Keratinocyte (primary cell): ENCODE results near the gene MYOZ2. TPM values are rescaled to one million over a fixed set of nuclear protein-coding genes. Genes with fewer than 3 reads are reported as not detected.
A peak's percentile ranks its signal among the peaks of the same experiment; 100 is the strongest.

Source experiments
- DNase-seq: peaks from one replicate; pipeline ENCODE4 v3.0.0-alpha.2; 2011; ENCODE audit warnings: low read depth, missing footprints, low spot score
- FAIRE-seq: peaks from 2 replicates; lab custom pipeline; 2011; peaks lifted over from hg19 to GRCh38; lab: Jason Lieb, UNC
- H2AFZ ChIP-seq: 2 replicates; pipeline ENCODE4 v1.6.0; 2012; ENCODE audit warnings: low read length, control low read depth, inconsistent platforms; ENCODE audit not compliant: control insufficient read depth
- H3K27ac ChIP-seq: 2 replicates; pipeline ENCODE4 v1.5.1; 2011; ENCODE audit warnings: low read length; ENCODE audit not compliant: control insufficient read depth, insufficient read depth
- H3K27me3 ChIP-seq: 3 replicates; pipeline ENCODE4 v1.6.0; 2011; ENCODE audit warnings: low read length; ENCODE audit not compliant: control insufficient read depth, insufficient read depth; ENCODE audit errors: extremely low read depth
- H3K36me3 ChIP-seq, 2 experiments: 2 replicates in 1 of 2; 3 replicates in 1 of 2; pipeline ENCODE4 v1.5.1; 2011; ENCODE audit warnings: low read length in 2 of 2, mild to moderate bottlenecking in 1 of 2; ENCODE audit not compliant: control insufficient read depth in 2 of 2, insufficient read depth in 2 of 2; ENCODE audit errors: extremely low read depth in 1 of 2
- H3K4me1 ChIP-seq: 3 replicates; pipeline ENCODE4 v1.5.1; 2011; ENCODE audit warnings: low read length; ENCODE audit not compliant: control insufficient read depth, insufficient read depth; ENCODE audit errors: extremely low read depth
- H3K4me2 ChIP-seq: 3 replicates; pipeline ENCODE4 v1.6.0; 2011; ENCODE audit warnings: low read depth, low read length; ENCODE audit not compliant: control insufficient read depth, insufficient read depth; ENCODE audit errors: extremely low read depth
- H3K4me3 ChIP-seq, 3 experiments: fragments of 200-600 bp in 1 of 3; sonication (generic) in 1 of 3; 2 replicates in 2 of 3; 3 replicates in 1 of 3; pipeline ENCODE4 v1.5.1; 2011 to 2016; ENCODE audit warnings: low read length in 3 of 3, mild to moderate bottlenecking in 3 of 3, control low read depth in 2 of 3, inconsistent platforms in 1 of 3, low read depth in 1 of 3, mixed read lengths in 1 of 3, mixed run types in 1 of 3, moderate library complexity in 1 of 3; ENCODE audit not compliant: control insufficient read depth in 2 of 3, insufficient read depth in 2 of 3; ENCODE audit errors: extremely low read depth in 1 of 3
- H3K79me2 ChIP-seq: 2 replicates; pipeline ENCODE4 v1.6.0; 2012; ENCODE audit warnings: low read length; ENCODE audit not compliant: control insufficient read depth, insufficient read depth
- H3K9ac ChIP-seq: 3 replicates; pipeline ENCODE4 v1.6.0; 2011; ENCODE audit warnings: low read length; ENCODE audit not compliant: control insufficient read depth, insufficient read depth; ENCODE audit errors: extremely low read depth
- H3K9me1 ChIP-seq: 3 replicates; pipeline ENCODE4 v1.6.0; 2011; ENCODE audit warnings: low read length; ENCODE audit not compliant: control insufficient read depth, insufficient read depth; ENCODE audit errors: extremely low read depth
- H3K9me3 ChIP-seq: 2 replicates; pipeline ENCODE4 v1.5.1; 2012; ENCODE audit warnings: low read depth, low read length; ENCODE audit not compliant: control insufficient read depth
- H4K20me1 ChIP-seq: 3 replicates; pipeline ENCODE4 v1.6.0; 2011; ENCODE audit warnings: low read length; ENCODE audit not compliant: control insufficient read depth, insufficient read depth; ENCODE audit errors: extremely low read depth
- EZH2 ChIP-seq: IDR thresholded peaks from one replicate; pipeline ENCODE4 v1.6.1; 2012; ENCODE audit warnings: inconsistent platforms, mild to moderate bottlenecking, low read length, moderate library complexity
- dilution Hi-C: fragments of 300-500 bp; cut with MboI; formaldehyde crosslinking; loops from one replicate; pipeline ENCODE4 v1.7.0; 2020; ENCODE audit warnings: low sequenced_read_pairs; ENCODE audit not compliant: extremely low pct_ligation_motif_present
- polyA plus RNA-seq, 5 experiments: library from polyadenylated mRNA; depleted of rRNA in 3 of 5; stranded (reverse) in 3 of 5; stranded (forward) in 1 of 5; unstranded in 1 of 5; fragments of >200 nt; gene quantifications; 1 replicate in 1 of 5; 2 replicates in 3 of 5; 3 replicates in 1 of 5; pipeline versions ENCODE4 v1.2.1 to v1.2.3, GENCODE V29; 2011 to 2012; ENCODE audit warnings: missing spikeins in 2 of 5, low read depth in 1 of 5, low replicate concordance in 1 of 5
- TF ChIP-seq, protein P1 (sequence below), 3 experiments: IDR thresholded peaks in 1 of 3; conservative IDR thresholded peaks in 1 of 3; optimal IDR thresholded peaks in 1 of 3; 2 replicates in 2 of 3; 3 replicates in 1 of 3; pipeline versions ENCODE3 to v1.5.1; 2011; ENCODE audit warnings: low read length in 3 of 3, mild to moderate bottlenecking in 3 of 3, moderate library complexity in 2 of 3, control low read depth in 1 of 3, inconsistent platforms in 1 of 3; ENCODE audit not compliant: insufficient read depth in 2 of 3; ENCODE audit errors: extremely low read depth in 1 of 3

Gene MYOZ2
- polyA plus RNA-seq, 1 donor (not counting 4 experiments of a cell fraction or from before 2014, with no cell fraction given), result not detected

DNA sequence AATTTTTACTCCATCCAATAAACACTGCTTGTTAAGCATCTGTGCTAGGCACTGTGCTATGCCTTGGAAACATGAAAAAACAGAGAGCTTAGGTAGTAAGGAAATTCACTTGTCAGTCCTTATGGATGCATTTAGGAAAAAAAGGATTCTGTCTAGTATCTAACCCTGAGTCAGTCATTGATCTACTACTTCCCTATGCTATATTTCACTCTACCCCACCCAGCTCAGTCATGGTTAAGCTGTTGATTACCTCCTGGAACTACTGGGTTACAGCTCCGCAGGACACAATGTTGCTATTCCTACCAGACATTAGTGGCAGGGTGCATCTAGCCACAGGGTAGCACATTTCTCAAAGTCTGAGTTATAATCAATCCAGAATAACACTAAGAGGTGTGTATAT, 74.0 kb downstream of the MYOZ2 start:
- dilution Hi-C loops, result no loop called here
- no peaks in the 10 kb centered on the region for H3K27me3 ChIP-seq
- peak overlapping the region in 2 of 3 experiments; percentile 2 to 26 for H3K4me3 ChIP-seq
- H3K27ac ChIP-seq, result peak overlapping the region; percentile 99
- H3K9ac ChIP-seq, result peak overlapping the region; percentile 65
- H3K9me1 ChIP-seq, result no peaks in the 10 kb centered on the region
- H3K4me1 ChIP-seq, result peaks cover 36% of the 10 kb centered on the region
- peak overlapping the region; percentile 16 for H2AFZ ChIP-seq
- H3K79me2 ChIP-seq, result peaks cover 23% of the 10 kb centered on the region
- no peaks in the 10 kb centered on the region for H4K20me1 ChIP-seq
- DNase-seq (no peak), FAIRE-seq (peak; percentile 23)
- H3K36me3 ChIP-seq, result no peaks in the 10 kb centered on the region
- peak overlapping the region; percentile 81 for H3K4me2 ChIP-seq
- TF ChIP-seq, protein P1, sequence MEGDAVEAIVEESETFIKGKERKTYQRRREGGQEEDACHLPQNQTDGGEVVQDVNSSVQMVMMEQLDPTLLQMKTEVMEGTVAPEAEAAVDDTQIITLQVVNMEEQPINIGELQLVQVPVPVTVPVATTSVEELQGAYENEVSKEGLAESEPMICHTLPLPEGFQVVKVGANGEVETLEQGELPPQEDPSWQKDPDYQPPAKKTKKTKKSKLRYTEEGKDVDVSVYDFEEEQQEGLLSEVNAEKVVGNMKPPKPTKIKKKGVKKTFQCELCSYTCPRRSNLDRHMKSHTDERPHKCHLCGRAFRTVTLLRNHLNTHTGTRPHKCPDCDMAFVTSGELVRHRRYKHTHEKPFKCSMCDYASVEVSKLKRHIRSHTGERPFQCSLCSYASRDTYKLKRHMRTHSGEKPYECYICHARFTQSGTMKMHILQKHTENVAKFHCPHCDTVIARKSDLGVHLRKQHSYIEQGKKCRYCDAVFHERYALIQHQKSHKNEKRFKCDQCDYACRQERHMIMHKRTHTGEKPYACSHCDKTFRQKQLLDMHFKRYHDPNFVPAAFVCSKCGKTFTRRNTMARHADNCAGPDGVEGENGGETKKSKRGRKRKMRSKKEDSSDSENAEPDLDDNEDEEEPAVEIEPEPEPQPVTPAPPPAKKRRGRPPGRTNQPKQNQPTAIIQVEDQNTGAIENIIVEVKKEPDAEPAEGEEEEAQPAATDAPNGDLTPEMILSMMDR (optimal IDR thresholded peaks at IDR 0.05 in 1 of 3, IDR thresholded peaks at IDR 0.05 in 1 of 3, conservative IDR thresholded peaks at IDR 0.05 in 1 of 3; ENCODE audit: extremely low read depth in 1 of 3, insufficient read depth in 2 of 3, low read length in 3 of 3), result no peak
- H3K9me3 ChIP-seq, result no peaks in the 10 kb centered on the region

DNA sequence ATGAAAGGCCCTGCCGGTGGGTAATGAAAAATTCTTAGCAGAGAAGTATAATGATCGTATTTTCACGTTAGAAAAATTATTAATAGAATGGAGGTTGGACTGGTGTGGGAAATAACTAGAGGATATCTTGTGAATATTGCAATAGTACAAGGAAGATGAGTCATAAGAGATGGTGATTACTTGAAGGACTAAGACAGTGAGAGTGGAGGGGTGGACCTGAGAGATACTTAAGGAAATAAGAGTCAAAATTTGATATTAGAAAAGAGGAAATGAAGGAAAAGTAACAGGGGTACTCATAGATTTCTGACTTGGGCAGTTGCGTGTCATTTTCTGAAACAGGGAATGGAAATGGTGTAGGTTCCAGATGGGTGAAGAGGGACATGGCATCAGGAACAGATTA, 75.1 kb downstream of the MYOZ2 start:
- Histone ChIP-seq H4K20me1 (no peaks in the 10 kb centered on the region), H3K27me3 (no peaks in the 10 kb centered on the region), H3K9ac (no peak overlapping the region), H3K9me3 (no peaks in the 10 kb centered on the region), H3K36me3 (no peaks in the 10 kb centered on the region), H3K4me2 (peak overlapping the region; percentile 81), H2AFZ (no peak overlapping the region), H3K27ac (peak overlapping the region; percentile 99), H3K79me2 (peaks cover 35% of the 10 kb centered on the region), H3K4me1 (peaks cover 33% of the 10 kb centered on the region), H3K9me1 (no peaks in the 10 kb centered on the region), H3K4me3 (peak overlapping the region in 1 of 3 experiments; percentile 93)
- dilution Hi-C loops, result no loop called here
- no peak for TF ChIP-seq EZH2
- no peak for DNase-seq
- FAIRE-seq, result peak; percentile 39

DNA sequence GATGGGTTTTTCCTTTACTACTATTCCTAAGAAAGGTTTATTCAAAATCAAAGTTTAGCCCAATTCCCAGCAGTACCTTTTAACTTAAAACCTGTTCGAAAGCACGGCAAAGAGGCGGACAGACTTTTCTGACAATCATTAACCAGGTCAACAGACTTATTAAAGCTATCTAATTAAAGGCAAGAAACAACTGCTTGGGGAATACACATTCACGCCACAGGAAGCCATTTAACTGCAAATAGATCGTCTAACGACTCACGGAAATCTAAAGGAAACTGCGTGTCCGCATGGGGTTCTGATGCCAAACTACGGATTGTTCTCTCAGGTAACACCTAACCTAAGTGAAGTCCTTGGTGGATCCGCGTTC, 76.2 kb downstream of the MYOZ2 start:
- no peak for FAIRE-seq
- H3K36me3 ChIP-seq, result no peaks in the 10 kb centered on the region

More for the DNA sequence above, 76.2 kb downstream of the MYOZ2 start:
- H3K9me3 ChIP-seq, result no peaks in the 10 kb centered on the region
- H3K4me2 ChIP-seq, result peak overlapping the region; percentile 81
- H4K20me1 ChIP-seq, result no peaks in the 10 kb centered on the region
- no peak for TF ChIP-seq EZH2
- TF ChIP-seq, protein P1 (optimal IDR thresholded peaks at IDR 0.05 in 1 of 3, IDR thresholded peaks at IDR 0.05 in 1 of 3, conservative IDR thresholded peaks at IDR 0.05 in 1 of 3; ENCODE audit: extremely low read depth in 1 of 3, insufficient read depth in 2 of 3, low read length in 3 of 3), result no peak
- H3K27ac ChIP-seq, result peak overlapping the region; percentile 99
- H3K4me1 ChIP-seq, result peaks cover 33% of the 10 kb centered on the region
- peak overlapping the region; percentile 91 to 97 (median 93) for H3K4me3 ChIP-seq
- DNase-seq, result no peak
- no peaks in the 10 kb centered on the region for H3K9me1 ChIP-seq
- H3K79me2 ChIP-seq, result peaks cover 42% of the 10 kb centered on the region
- H3K27me3 ChIP-seq, result no peaks in the 10 kb centered on the region
- peak overlapping the region; percentile 97 for H3K9ac ChIP-seq
- H2AFZ ChIP-seq, result peak overlapping the region; percentile 54
- dilution Hi-C loops, result no loop called here
